SK-MEL-5 (cell line): ENCODE measurements around the gene SLC6A3. TPM values are rescaled to one million over a fixed set of nuclear protein-coding genes. Genes with fewer than 3 reads are reported as not detected.
"Not testable (repeated sequence)": the region's sequence is repeated elsewhere in the genome, so short reads cannot be mapped to it uniquely, and the experiment has no call there.

ENCODE experiments used
- DNase-seq: peaks from one replicate; pipeline ENCODE4 v3.0.0-alpha.2; 2016; ENCODE audit warnings: low read depth, low spot score
- in situ Hi-C: cut with HindIII; loops from 2 replicates; pipeline ENCODE4 v1.10.0; 2016; ENCODE audit warnings: low sequenced_read_pairs, high pct_unique_total_duplicates, low pct_unique_long_range_greater_than_20kb
- total RNA-seq: library from RNA; depleted of rRNA; stranded (reverse); fragments of >200 nt; shearing (Covaris generic); gene quantifications from 2 replicates; pipeline ENCODE4 v1.2.3, GENCODE V29; 2014

The SLC6A3 gene
- total RNA-seq, 1 experiment from 2014 or later: not detected

DNA sequence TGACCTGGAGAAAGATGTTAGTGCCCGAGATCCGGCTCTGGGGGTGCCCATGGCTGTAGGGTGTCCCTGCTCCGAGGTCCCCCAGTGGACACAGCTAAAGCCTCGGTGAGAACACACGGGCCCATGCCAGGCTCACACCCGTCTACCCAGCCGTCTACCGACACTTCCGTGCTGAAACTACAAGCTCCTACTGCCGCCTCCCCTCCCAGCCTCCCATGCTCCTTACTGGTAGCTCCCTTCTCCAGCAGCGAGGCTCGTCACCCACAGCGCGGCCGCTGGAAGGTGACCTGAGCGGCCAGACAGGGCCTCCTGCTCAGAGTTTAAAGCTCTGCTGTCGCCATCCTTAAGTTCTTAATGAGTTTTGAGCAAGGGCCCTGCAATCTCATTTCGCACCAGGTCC lies 67.1 kb downstream of the SLC6A3 start:
- no peak for DNase-seq
- in situ Hi-C loops: no loop called here

DNA sequence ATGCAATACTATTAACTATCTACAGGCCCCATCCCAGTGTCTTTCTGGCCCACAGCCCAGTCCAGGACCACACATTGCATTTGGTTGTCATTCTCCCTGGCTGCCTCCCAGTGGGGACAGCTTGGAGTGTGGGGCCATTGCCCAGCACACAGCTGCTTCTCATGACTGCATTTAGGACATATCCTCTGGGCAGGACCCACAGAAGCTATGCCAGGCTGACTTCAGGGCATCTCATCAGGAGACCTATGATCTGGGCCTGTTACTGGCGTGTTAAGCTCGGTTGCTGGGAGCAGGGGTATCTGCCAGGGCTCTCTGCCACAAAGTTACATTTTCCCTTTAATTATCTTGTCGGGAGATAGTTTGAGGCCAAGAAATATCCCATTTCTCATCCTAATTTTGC lies 68.3 kb downstream of the SLC6A3 start:
- no peak for DNase-seq
- in situ Hi-C loops: no loop called here

DNA sequence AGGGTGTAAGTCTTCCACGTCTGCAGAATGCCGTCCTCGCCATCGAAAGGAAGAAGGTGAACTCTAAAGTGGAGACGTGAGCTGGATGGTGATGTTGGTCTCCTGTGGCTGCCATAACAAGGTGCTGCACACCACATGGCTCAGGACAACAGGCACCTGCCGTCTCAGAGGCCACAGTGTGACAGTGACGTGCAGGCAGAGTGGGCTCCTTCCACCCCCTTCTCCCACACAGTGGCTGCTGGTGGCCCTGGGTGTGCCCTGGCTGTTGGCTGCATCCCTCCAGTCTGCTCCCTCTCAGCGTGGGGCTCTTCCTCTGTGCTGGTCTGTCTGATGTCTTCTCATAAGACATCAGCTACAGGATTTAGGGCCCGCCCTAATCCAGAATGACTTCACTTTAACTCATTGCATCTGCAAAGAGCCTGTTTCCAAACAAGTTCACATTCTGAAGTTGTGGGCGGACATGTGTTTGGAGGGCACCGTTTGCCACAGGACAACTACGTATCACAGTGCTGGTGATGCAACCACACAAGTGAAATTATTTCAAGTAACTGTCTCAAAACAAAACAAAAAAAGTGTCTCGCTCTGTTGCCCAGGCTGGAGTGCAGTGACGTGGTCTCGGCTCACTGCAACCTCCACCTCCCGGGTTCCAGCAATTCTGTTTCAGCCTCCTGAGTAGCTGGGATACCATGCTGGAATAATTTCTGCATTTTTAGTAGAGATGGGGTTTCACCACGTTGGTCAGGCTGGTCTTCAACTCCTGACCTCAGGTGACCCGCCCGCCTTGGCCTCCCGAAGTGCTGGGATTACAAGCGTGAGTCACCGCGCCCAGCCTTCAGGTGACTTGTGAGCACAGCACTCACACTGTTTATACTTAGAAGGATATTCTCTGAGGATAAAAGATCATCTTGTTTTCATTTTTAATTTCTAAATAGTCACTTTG lies 69.1 kb downstream of the SLC6A3 start:
- in situ Hi-C loops: no loop called here
- DNase-seq: no peak

DNA sequence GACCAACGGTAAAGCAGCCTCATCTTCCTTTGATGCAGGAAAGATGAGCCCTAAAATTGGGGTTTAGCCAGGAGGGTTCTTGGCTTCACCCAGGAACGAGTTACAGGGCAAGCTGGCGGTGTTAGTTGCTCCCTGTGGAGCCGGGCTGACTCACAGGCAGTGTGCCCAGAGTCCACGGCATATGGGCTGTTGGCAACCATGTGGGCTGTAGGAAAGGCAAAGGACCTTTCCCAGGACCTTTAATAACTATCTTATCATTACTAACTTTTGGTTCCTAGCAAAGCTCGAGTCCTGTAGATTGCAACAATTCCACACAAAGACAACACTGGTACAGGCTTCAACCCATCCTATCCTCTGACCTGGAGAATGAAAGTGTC lies 70.6 kb downstream of the SLC6A3 start:
- DNase-seq: peak; percentile 19
- in situ Hi-C loops: no loop called here

DNA sequence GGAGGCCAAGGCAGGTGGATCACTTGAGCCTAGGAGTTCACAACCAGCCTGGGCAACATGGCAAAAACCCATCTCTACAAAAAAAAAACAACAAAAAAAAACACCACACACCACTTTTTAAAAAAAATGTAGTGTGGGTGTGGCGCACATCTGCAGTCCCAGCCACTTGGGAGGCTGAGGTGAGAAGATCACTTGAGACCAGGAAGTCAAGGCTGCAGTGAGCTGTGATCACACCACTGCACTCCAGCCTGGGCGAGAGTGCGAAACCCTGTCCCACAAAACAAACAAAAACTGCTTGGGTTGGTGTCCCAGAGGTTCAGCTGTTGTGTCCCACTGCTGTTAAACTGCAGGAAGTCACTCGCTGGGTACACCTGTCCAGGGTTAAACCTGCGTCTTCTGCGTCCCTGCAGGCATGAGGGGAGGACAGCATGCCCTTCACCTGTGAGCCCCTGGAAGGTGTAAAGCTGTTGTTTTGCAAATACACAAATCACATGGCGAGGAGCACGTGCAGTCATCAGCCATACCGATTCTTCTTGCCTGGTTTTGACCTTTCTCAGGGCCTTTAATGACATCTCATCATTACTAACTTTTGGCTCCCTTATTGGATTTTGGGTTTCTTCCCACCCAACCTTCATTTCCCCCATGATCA lies 71.1 kb downstream of the SLC6A3 start:
- in situ Hi-C loops: no loop called here
- DNase-seq: no peak

DNA sequence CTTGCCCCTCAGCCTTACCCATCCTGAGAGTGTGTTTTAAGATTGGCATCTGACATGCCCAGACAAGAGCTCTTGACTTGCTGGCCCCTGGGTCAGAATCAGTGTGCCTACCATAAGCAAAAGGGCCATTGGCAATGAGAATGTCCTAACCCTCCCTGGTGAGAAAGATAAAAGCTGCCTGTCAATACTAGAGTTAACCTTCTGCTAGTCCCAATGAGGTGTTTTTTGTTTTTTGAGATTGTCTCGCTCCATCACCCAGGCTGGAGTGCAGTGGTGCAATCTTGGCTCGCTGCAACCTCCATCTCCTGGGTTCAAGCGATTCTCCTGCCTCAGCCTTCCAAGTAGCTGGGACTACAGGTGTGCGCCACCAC lies 73.3 kb downstream of the SLC6A3 start:
- in situ Hi-C loops, DNase-seq: not testable (repeated sequence)

DNA sequence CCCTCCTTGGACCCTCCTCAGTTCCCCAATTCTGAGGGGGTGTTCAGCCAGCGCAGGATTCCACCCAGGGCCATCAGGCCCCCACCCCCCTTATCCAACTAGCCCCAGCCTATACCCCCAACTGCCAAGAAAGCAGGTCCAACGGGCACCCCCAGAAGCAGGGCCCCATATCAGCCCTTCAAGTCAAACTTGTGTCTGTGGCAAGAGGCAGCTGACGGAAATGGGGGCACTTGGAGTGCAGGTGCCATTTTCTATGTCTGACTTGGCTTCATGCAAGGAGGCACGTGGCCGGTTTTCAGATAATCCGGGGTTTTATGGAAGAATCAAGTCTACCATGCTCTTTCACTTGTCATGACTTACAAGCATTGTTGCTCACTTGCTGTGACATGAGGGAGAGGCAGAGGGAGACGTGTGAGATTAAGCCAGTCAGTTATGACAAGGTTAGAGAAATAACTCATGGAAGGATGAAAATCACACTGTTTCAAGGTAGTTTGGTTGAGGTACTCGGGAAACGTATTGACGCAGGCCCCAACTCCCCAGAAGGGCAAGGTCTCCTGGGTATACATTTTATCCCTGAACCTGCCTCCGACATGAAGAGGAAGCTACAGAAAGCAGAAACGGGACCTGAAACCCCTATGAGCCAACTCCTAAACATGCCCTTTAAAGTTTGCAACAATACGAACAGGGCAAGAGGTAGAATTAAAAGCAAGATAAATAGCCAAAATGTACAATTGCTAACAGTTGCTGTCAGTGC lies 73.8 kb downstream of the SLC6A3 start:
- in situ Hi-C loops: no loop called here
- no peak for DNase-seq

DNA sequence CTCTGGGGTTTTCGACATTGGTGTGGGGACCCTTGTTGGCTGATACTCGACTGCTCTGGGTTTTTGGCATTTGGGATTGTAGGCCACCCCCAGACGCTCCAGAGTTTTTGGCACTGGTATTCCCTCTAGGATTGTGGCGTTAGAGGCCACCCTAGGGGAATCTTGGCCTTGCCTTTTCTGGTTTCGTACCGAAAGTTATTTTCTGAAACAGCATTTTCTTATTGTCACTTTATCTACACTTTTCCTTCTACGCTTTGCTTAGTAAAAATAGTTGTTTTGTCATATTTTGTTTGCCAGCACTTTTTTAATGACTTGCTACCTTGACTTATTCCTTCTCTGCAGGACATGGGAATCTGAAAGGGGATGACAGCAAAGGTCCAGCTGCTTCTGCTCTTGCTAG lies 75.2 kb downstream of the SLC6A3 start:
- no peak for DNase-seq
- in situ Hi-C loops: no loop called here

DNA sequence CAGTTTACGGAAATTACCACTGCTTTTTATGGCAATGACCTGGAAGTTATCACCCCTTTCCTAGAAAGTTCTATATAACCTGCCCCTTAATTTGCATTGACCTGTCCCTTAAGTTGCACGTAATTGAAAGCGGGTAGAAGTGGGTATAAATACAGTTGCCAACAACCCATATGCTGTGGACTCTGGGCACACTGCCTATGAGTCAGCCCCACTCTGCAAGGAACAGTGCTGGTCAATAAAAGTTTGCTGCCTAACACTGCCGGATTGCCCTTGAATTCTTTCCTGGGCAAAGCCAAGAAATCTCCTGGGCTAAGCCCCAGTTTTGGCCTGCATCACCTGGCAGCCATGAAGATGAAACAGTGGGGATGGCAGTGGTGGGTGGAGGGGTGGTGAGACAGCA lies 76.5 kb downstream of the SLC6A3 start:
- no peak for DNase-seq
- in situ Hi-C loops: no loop called here

DNA sequence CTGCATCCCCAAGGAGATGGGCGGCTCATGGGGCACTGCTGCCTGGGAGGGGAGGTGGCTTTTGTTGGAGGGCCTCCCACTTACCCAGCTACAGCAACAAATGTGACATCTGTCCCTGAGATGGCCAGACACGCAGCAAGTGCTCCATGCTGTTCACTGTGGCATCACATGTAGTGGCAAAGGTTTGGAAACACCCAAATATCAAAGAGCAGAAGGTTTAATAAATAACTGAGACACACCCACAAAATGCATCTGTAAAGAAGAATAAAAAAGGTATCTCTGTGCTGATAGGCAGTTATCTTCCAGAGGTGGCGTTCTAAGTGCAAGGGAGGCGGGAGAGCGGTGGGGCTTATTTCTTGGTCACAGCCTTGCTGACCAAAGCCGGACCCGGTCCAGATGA lies 77.0 kb downstream of the SLC6A3 start:
- in situ Hi-C loops: no loop called here

DNA sequence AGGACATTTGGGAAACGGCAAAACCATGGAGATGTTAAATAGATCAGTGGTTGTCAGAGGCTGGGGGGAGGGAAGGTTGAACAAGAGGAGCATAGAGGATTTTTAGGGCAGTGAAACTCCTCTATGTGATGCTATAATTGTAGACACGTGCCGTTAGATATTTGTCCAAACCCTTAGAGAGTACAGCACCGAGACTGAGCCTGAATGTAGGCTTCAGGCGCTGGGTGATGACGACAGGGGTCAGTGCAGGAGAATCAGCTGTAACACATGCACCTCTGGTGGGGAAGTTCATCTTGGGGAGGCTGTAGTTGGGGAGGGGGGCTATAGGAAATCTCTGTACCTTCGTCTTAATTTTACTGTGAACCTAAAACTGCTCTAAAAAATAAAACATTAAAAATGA lies 78.1 kb downstream of the SLC6A3 start:
- in situ Hi-C loops: no loop called here
- peak; percentile 44 for DNase-seq

More for the DNA sequence above, 77.0 kb downstream of the SLC6A3 start:
- DNase-seq: no peak

DNA sequence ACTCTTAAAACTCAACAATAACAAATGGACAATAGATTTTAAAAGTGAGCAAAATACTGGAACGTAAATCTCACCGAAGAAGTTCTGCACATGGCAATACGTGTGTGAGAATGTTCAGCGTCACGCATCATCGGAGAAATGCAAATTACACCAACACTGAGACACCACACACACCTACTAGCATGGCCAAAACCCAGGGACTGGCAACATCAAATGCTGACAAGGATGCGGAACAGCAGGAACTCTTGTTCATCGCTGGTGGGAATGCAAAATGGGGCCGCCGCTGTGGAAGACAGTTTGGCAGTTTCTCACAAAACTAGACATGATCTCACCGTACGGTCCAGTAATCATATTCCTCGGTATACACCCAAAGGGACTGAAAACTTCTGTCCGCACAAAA lies 78.7 kb downstream of the SLC6A3 start:
- no peak for DNase-seq
- in situ Hi-C loops: no loop called here

DNA sequence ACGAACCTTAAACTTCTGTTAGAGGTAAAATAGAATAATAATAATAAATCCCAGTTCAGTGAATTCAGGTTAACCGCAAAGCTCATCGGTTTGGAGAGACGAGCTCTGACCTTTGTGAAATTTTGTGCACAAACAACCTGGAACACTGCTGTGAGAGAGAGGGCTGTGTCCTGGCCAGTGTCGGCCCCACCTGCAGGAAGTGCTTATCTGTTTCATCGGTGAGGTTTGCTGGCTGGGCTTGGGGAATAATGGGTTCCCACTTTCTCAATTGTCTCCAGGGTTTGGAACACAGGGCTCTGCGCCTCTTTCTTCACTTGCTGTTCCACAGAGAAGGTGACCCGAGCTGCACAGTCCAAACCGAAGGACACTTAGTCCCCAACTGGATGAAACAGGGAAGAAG lies 81.0 kb downstream of the SLC6A3 start:
- no peak for DNase-seq
- in situ Hi-C loops: no loop called here

DNA sequence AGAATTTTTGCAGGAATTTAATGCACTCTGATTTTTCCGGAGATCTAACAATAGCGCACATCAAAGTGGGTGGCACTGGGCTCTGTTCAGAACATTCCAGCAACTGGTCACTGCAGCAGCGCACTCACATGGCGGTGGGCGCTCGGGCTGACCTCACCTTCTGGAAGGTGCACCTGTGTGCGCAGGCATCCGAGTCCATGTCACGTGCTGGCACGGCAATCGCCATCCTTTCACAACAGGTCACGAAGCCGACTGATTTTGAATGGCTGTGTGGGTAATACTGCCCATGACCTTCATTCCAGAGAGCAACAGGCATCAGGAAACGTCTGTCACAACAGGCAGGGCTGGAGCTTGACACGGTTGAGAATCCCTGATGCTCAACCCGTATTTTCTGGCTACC lies 81.7 kb downstream of the SLC6A3 start:
- in situ Hi-C loops: no loop called here
- no peak for DNase-seq

DNA sequence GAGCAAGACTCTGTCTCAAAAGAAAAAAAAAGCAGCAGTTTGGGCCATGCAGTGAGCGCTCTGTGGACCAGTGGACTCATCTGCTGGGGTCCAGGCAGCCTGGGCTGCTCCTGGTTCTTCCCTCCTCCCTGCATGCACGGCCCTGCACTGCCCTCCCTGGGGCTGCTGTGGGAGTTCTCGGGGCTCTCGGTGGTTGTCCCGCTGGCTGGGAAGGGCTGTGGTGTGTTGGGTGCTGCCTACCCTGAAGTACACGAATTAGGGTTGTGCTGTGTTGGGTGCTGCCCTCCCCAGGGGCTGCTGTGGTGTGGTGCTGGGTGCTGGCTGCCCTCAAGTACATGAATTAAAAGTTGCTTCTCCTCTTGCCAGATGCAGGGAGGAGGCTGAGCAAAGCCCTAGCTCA lies 82.1 kb downstream of the SLC6A3 start:
- in situ Hi-C loops: no loop called here
- DNase-seq: no peak

DNA sequence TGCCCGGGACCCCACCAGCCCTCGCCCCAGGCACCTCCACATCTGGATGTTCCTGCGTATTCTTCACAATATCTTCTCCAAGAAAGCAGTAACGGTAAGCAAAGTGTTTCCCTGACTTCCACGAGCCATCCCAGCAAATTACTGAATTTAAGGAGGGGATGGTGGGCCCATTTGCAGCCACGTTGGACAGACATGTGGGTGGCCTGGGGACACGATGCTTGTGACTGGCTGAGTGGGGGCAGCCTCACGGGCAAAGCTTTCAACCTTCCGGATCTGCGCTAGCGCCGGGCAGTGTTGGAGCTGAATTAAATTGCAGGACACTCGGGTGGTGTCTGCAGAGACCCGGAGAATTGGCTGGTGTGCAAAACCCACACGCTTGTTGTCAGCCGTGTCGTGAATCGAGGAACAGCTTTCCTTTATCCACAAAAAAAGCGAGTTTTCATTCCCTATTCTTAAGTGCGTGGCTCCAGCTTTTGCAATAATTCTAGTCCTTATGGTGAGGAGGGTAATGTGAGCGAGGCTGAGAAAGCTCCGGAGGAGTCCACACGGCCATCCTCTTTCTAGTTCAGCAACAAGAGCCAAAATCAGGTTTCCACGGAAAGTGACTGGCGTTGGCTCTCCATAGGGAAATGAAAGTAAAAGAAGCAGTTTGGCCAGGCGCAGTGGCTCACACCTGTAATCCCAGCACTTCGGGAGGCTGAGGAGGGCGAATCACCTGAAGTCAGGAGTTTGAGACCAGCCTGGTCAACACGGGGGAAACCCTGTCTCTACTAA lies 82.8 kb downstream of the SLC6A3 start:
- no peak for DNase-seq
- in situ Hi-C loops: no loop called here

DNA sequence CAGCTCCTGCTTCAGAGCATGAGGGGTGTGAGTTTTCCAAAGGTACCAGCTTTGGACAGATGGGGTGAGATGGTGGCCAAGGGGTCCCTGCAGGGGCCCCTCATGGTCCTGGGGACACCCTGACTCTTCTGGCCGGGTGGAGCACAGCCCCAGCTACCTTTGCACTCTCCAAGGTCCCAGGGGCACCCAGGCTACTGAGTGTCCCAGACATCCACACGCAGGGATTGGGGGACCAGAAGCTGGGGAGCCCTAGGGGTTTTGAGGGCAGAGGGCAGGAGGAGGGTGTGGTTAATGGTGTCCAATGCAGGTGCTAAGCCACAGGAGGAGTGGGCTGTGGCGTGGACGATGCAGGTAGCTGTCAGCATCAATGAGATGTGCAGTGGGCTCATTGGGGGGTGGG lies 84.4 kb downstream of the SLC6A3 start:
- in situ Hi-C loops: no loop called here
- no peak for DNase-seq

DNA sequence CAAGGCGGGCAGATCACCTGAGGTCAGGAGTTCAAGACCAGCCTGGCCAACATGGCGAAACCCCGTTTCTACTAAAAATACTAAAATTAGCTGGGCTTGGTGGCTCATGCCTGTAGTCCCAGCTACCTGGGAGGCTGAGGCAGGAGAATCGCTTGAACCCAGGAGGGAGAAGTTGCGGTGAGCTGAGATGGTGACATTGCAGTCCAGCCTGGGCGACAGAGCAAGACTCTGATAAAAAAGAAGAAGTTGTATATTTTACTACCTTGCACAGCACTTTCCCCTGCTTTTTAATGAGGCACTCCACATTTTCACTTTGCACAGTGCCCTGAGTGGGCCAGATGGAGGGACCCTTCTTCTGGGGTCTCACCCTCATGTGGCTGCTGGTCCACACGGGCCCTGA lies 84.9 kb downstream of the SLC6A3 start:
- DNase-seq, in situ Hi-C loops: not testable (repeated sequence)
